Stimulated activated CD4-positive, alpha-beta T cell treated with anti-CD3 and anti-CD28 coated beads, Interleukin-12 subunit alpha, Interleukin-12 subunit beta, amount 100 ng/mL, for 24 hours (primary cell): Measurements from ENCODE around the gene RBMX.
"Not testable (repeated sequence)": the region's sequence is repeated elsewhere in the genome, so short reads cannot be mapped to it uniquely, and the experiment has no call there.

Source experiments
- DNase-seq, 2 experiments: peaks; one replicate each; pipeline ENCODE4 v3.0.0-alpha.2; 2020; ENCODE audit warnings: low read depth in 2 of 2

Gene RBMX

DNA sequence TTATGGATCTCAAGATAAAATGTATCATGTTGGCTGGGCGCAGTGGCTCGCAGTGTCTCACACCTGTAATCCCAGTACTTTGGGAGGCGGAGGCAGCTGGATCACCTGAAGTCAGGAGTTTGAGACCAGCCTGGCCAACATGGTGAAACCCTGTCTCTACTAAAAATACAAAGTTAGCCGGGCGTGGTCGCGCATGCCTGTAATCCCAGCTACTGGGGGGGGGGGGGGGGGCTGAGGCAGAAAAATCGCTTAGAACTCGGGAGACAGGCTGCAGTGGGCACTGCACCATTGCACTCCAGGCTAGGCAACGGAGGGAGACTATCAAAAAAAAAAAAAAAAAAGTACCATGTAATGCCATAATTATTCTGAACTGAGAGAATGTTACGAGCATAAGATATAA is 2.1 kb downstream of the RBMX start:
- no peak for DNase-seq

DNA sequence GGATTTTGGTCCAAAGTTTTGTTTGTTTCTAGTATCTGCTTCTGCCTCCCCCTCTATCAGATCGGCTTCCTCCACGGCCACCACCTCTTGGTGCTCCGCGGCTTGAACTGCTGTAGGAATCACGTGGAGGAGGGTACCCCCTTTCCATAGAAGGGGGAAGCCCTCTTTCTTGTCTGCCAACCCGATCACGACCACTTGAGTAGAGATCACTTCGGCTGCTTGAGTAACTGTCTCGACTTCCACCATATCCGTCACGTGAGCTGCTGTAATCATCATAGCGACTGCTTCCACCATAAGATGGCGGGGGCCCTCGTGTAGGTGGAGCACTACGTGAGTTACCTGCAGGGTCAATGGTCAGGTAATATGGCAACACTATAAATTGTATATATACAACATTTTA is 6.4 kb downstream of the RBMX start:
- DNase-seq = not testable (repeated sequence)

DNA sequence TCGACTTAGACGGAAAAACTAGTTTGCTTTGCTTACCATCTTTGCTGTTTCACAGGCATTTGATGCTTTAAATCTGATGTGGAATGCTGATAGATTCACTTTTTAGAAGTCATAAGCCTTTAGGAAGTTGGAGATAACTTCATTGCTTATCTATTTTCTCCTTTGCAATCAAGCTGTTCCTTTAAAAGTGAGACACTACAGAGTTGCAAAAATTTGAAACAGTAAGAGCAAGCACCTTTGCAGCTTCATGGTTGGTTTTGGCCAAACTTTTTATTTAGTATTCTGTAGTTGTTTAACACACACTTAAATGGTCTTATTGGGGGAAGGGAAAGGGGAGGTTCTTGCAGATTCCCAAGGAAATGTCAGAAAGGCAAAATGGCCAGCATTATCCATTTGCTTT is 7.3 kb downstream of the RBMX start:
- DNase-seq = not testable (repeated sequence)

DNA sequence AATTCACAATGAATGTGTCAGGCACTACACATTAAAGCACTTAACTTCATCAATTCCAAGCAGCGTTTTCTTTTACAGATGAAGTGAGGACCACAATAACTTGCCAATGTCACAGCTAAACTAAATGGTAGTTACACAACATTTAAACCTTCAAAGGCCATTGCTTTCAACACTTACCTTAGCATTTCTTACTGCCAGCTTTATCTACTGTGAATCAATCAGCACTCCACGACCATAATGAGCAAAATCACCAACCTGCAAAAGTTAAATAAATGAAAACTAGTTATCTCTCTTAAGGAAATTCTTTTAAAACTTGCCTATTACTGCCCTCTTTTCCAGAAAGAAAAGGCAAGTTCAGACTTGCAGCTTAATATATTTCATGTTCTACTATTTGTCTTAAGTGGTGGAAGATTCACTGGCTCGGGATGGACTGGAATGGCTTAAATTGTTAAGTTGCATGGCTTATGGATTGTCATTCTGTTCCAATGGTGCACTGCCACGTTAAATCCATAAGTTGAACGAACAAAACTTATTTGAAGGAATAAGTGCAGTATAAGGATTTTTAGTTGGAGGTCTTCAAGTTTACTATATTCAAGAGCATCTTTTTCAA is 8.3 kb downstream of the RBMX start:
- DNase-seq = no peak

DNA sequence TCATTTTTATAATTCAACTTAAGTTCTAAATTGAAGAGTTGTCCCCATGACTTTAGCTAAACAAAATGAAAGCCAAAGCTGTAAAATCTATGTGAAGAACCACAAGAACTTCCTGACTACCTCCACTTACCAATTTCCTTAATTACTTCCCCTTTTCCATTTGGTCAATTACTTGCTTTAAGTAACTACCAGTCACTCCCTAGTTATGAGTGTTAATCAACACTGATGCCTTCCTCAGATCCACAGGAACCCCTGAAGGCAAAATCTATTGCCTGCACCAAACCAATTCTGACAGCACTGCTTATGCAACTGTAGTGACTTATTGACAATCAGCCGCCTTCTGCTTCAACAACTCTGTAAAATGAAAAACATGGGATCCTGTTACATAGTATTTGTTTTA is 10.5 kb downstream of the RBMX start:
- no peak for DNase-seq

DNA sequence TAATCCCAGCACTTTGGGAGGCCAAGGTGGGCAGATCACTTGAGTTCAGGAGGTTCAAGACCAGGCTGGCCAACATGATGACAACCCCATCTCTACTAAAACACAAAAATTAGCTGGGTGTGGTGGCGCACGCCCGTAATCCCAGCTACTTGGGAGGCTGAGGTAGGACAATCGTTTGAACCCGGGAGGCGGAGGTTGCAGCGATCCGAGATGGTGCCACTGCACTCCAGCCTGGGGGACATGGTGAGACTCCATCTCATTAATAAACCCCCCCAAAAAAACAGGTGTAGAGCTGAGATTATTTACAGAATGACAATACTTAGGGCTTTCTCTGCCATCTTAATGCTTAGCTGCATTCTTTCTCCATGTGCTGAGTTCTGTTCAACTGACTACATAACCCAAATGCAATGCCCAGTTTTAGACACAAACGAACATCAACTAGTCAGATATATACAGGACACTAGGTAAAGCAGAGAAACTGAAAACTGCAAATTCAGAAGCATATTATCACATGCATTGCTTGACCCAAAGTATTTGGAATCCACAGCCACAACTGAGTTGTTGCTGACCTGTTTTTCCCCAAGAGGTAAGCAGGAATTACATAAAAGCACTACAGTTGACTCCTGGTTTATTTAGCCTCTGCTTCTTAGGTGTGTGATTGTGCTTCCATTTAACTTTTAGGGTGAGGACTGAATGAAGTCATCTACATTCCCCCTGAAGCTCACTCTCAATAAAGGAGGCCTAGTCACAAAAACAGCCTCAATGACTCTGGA is 12.1 kb downstream of the RBMX start:
- DNase-seq = no peak

DNA sequence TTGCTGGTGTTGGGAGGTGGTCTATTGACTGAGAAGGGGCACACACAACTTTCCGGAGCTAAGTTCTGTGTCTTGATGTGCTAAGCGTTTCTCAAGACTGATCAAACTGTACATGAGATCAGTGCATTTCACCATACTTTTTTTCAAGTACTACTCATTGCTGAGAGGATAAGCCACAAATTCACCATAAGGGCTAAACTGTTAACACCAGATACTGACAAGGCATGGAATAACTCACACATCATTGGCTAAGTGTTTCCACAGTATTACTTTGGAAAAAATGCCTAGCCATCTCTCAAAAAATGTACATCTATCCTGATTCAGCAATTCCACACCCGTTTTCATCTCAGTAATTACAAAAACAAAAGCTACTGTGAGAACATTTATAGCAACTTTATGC is 13.0 kb downstream of the RBMX start:
- no peak for DNase-seq

DNA sequence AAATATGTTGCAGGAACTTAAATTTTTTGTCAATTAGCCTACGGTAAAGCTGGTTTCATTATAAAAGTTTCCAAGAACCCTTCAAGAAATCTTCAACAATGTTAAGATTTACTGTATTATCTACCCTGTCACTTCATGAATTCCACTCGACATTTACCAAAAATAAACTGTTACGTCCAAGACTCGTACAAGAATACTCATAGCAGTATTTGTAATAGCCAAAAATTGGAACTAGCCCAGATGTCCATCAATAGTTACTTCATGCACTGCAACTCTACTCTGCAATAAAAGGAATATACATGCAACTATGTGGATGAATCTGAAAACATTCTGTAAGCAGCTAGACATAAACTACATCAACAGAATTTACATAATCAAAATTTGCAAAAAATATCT is 13.4 kb downstream of the RBMX start:
- no peak for DNase-seq

DNA sequence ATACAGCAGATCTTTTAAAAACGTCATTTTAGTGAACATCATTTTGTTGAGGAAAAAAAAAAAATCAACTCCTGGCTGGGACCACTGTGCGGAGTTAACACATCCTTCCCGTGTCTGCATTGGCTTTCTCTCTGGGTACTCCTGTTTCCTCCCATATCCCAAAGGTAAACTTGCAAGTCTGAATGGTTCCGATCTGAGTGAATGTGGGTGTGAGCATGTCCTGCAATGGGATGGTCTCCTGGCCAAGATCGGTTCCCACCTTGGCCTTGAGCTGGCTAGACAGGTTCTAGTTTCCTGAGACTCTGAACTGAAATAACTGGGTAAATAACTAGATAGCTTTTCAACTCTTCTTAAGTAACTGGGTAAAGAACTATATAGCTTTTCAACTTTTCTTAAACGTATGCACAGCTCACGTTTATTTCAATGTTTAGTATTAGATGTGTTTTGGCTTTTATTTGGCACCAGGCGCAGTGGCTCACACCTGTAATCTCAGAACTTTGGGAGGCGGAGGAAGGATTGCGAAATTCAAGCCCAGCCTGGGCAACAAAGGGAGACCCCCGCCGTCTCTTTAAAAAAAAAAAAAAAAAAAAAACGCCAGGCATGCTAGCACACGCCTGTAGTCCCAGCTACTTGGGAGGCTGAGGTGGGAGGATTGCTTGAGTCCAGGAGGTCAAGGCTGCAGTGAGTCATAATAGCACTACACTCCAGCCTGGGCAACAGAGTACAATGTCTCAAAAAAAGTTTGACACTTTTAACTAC is 14.0 kb downstream of the RBMX start:
- DNase-seq = no peak

DNA sequence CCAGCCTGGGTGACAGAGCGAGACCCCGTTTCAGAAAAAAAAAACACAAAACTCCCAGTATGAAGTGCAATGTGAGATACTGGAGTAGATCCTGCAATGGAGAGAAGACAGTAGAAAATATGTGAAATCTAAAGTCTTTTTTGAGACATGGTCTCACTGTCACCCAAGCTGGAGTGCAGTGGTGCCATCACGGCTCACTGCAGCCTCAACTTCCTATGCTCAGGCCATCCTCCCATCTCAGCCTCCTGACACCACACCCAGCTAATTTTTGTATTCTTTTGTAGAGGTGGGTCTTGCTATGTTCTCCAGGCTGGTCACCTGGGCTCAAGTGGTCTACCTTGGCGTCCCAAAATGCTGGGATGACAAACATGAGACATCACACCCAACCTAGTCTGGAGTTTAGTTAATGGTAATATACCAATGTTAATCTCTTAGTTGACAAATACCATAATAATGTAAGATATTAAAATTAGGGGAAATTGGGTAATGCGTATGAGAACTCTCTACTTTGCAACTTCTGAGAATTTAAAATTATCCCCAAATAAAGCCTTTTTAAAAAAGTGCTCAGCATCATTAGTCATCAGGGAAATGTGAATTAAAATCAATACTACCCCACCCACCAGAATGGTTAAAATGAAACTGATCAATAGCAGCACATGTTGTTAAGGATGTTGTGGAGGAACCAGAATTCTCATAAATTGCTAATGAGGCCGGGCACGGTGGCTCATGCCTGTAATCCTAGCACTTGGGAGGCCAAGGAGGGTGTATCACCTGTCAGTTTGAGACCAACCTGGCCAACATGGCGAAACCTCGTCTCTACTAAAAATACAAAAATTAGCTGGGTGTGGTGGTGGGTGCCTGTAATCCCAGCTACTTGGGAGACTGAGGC is 15.0 kb downstream of the RBMX start:
- peak in 1 of 2 experiments; percentile 19 for DNase-seq

DNA sequence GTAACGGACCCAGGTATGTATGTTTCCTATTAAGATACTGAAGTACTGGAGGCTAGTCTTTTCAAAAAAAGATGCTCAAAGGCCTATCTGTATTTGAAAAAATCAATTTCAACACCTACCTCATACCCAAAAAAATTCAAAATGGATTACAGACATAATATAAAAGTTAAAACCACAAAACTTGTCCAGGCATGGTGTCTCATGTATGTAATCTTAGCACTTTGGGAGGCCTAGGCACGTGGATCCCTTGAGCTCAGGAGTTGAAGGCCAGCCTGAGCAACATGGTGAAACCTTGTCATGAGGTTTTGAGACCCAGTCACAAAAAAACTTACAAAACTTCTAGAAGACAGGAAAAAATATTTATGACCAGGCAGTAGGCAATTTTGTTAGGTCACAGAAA is 16.7 kb downstream of the RBMX start:
- no peak for DNase-seq

DNA sequence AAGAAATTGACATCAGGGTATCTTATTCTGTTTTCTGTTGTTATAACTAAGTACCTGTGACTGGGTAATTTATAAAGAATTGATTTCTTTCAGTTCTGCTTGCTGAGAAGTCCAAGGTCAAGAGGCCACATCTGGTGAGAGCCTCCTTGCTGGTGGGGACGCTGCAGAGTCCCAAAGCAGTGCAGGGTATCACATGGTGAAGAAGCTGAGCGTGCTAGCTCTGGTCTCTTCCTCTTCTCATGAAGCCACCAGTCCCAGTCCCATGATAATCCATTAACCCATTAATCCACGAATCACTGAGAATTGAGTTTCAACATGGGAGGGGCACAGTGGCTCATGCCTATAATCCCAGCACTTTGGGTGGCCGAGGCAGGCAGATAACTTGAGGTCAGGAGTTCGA is 18.0 kb downstream of the RBMX start:
- no peak for DNase-seq

DNA sequence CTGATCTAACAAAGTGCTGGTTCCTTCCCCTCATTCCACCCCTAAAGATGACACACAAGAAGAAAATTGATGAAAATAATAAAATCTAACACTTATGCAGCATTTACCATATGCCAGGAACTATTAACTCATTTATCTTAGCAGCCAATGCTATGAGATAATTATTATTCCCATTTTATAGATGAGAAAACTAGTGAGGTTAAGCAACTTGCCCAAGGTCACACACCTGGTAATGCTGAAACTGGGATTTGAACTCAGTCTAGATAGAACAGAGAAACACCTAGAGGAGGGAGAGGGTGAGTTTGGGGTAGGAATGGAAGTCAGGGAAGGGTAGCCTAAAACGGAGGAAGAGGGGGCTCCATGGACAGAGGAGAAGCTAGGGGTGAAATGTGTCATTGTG is 18.6 kb downstream of the RBMX start:
- DNase-seq = no peak

DNA sequence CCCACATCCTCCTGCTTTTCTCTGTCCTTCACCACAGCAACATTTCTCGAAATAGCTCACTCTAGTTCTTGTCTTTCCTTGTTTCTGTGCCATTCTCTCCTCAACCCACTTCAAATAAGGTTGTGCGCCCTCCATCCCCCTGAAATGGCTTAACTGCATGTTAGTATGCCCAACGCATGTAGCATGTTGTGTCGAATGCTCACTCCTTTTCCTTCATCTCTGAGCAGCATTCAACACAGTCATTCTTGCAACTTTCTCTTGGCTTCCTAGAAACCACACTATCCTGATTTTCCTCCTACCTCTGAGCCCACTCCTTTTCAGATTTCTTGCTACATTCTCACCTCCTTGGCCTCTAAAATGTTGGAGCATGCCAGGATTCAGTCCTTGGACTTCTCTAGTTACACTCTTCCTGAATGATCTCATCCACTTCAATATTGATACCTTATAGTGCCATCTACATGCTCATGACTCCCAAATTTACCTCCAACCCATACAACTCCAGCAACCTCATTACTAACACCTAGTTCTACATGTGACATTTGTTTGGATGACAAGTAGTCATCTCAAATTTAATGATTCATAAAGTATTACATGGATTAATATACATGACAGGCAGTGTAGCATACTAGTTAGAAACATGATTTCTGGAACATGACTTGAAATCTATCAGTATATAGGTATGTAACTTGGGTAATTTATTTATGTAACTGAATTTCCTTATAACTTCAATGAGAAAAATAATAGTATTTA is 22.3 kb downstream of the RBMX start:
- DNase-seq = no peak

DNA sequence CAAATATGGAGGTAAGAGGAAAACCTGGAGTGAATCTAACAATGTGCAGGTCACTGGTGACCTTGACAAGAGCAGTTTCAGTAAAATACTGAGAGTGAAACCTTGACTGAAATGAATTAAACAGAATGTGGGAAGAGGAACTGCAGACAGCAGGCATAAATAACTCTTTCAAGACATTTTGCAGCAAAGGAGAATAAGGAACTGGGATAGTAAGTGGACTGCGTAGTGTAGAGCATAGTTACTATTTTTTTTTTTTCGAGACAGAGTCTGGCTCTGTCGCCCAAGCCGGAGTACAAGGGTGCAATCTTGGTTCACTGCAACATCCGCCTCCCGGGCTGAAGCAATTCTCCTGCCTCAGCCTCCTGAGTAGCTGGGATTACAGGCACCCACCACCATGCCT is 24.0 kb downstream of the RBMX start:
- DNase-seq = no peak

DNA sequence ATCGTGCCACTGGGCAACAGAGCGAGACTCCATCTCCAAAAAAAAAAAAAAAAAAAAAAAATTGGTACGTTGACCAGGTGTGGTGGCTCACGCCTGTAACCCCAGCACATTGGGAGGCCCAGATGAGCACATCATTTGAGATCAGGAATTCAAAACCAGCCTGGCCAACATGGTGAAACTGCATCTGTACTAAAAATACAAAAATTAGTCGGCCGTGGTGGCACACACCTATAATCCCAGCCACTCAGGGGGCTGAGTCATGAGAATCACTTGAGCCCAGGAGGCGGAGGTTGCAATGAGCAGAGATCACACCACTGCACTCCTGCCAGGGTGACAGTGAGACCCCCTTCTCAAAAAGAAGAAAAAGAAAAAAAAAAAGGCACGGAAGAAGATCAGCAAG is 24.5 kb downstream of the RBMX start:
- DNase-seq = no peak

DNA sequence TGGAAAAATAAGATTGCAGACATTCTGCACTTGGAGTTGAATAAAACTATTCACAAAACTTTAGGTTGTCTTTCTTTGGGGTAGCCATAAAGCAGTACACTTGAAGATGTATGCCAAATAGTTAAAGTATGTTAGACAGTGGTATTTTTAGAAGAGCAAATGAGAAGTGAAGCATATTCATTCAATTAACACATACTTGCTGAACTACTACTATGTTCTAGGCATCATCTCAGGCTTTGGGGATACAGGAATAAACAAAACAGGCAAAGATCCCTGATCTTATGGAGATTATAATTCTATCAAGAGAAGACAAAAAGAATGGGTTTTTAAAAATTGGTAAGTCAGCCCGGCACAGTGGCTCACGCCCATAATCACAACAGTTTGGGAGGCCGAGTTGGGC is 29.0 kb downstream of the RBMX start:
- no peak for DNase-seq

DNA sequence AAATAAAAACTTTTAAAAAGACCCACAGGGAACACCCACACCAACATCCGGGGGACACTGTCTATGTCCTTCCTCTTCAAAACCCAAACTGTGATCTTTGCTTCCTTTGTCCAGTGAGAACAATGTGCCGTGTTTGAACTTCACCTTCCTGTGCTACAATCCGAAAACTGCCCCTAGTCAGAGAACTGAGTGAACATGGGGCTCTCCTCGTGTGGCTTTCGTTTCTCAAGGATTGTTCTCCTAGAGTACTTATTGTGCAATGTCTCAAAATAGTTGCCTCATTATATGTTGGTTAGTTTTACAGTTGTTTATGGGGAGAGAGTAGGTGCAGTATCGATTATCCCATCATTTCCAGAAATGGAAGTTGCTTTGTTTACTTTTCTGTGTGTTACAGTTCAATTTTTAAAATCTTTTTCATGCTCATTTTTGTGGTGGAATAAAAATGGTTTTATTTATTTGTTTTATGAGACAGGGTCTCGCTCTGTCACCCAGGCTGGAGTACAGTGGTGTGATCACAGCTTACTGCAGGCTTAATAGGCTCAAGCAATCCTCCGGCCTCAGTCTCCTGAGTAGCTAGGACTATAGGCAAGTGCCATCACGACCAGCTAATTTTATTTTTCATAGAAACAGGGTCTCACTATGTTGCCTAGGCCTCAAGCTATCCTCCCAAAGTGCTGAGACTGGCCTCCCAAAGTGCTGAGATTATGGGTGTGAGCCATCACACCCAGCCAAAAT is 29.9 kb downstream of the RBMX start:
- no peak for DNase-seq

DNA sequence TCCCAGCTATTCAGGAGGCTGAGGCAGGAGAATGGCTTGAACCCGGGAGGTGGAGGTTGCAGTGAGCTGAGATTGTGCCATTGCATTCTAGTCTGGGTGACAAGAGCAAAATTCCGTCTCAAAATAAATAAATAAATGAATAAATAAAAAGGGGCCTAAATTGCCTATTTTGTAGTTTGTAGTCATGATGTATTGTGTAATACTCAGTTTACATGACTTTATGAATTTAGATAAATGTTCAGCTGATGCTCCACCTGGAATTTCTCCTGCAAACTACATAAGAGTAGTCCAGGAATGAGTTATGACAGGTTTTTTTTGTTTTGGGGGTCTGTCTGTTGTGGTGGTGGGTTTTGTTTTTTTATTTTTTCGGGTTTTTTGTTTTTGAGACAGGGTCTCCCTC is 31.1 kb downstream of the RBMX start:
- no peak for DNase-seq

DNA sequence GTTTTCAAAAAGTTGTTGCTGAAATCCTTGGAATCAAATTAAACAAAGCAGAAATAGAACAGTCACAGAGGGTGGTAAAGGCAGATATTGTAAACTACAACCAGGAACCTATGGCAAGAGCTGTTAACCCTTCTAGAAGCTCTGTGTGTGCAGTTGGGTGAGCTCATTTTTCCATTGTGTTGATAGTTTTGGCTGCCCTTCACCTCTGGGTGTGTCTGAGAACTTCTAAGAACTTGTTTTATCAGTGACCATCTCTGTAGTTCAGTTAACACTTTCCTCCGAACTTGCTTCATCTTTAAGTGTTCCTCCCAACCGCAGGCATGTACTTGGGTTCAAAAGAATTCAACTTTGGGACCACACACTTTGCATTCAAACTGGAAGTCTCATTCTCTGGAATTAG is 32.7 kb downstream of the RBMX start:
- no peak for DNase-seq

DNA sequence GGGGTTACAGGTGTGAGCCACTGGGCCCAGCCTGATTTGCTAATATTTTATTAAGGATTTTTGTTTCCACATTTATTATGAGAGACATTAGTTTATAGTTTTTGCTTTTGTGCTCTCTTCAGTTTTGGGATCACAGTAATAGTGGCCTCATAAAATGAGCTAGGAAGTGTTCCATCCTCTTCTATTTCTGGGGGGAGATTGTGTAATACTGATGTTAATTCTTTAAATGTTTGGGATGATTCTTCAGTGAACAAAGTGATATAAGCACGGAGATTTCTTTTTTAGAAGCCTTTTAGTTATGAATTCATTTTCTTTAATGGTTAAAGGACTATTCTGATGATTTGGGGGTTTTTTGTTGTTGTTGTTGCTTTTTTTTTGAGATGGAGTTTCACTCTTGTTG is 41.3 kb downstream of the RBMX start:
- DNase-seq = no peak
